Stomach (tissue), 9 donors: ENCODE measurements around the gene NCAPD2. TPM values are rescaled to one million over a fixed set of nuclear protein-coding genes. Genes with fewer than 3 reads are reported as not detected.
A peak's percentile ranks its signal among the peaks of the same experiment; 100 is the strongest.
"Not testable (repeated sequence)": the region's sequence is repeated elsewhere in the genome, so short reads cannot be mapped to it uniquely, and the experiment has no call there.

Experiments used
- DNase-seq, 2 donors: peaks; one replicate each; pipeline versions ENCODE4 v3.0.0 to v3.0.0-alpha.2; 2013 to 2019
- H3K27ac ChIP-seq, 5 donors: fragments of 200-600 bp in 4 of 5; sonication (generic) in 4 of 5; one replicate each; pipeline ENCODE4 v1.5.1; 2013 to 2019; ENCODE audit warnings: mild to moderate bottlenecking in 1 of 5, moderate library complexity in 1 of 5
- H3K27me3 ChIP-seq, 3 donors: fragments of 200-600 bp; sonication (generic); one replicate each; pipeline ENCODE4 v1.5.1; 2017 to 2019; ENCODE audit warnings: mixed run types in 1 of 3
- H3K36me3 ChIP-seq, 4 donors: fragments of 200-600 bp; sonication (generic); 1 replicate in 3 of 4; 2 replicates in 1 of 4; pipeline ENCODE4 v1.5.1; 2016 to 2019
- H3K4me1 ChIP-seq, 4 donors: fragments of 200-600 bp; sonication (generic); one replicate each; pipeline ENCODE4 v1.5.1; 2016 to 2019
- H3K4me3 ChIP-seq, 4 donors: fragments of 200-600 bp; sonication (generic) in 3 of 4; one replicate each; pipeline ENCODE4 v1.5.1; 2016 to 2019; ENCODE audit warnings: mild to moderate bottlenecking in 1 of 4
- H3K9me3 ChIP-seq, 4 donors: fragments of 200-600 bp; sonication (generic); one replicate each; pipeline ENCODE4 v1.5.1; 2016 to 2019
- EP300 ChIP-seq: sonication (generic); formaldehyde crosslinking; IDR thresholded peaks from one replicate; pipeline ENCODE4 v1.6.1; 2017; ENCODE audit warnings: antibody characterized with exemption
- POLR2A ChIP-seq, 4 donors: fragments of 450-650 bp; IDR thresholded peaks; one replicate each; pipeline ENCODE4 v1.6.1; 2016; ENCODE audit warnings: antibody characterized with exemption in 4 of 4, control low read depth in 2 of 4, mild to moderate bottlenecking in 1 of 4, moderate library complexity in 1 of 4
- POLR2AphosphoS5 ChIP-seq, 3 donors: sonication (generic); formaldehyde crosslinking; IDR thresholded peaks; one replicate each; pipeline ENCODE4 v1.6.1; 2016; ENCODE audit warnings: antibody characterized with exemption in 3 of 3
- WGBS, 5 donors: extraction: QIAGEN DNeasy Blood & Tissue Kit in 3 of 5; methylation state at CpG; one replicate each; pipeline versions ENCODE4 v1.1.5 to v1.1.7; 2013 to 2018; 5-methylcytosine and 5-hydroxymethylcytosine counted together
- intact Hi-C: fragments of 100-400 bp; cut with DNase I; formaldehyde crosslinking; loops from one replicate; pipeline ENCODE4 v1.15.1; 2023; ENCODE audit warnings: low total_unique reads
- polyA plus RNA-seq, 3 donors: library from polyadenylated mRNA; stranded (reverse); fragments of 200-250 nt; gene quantifications; one replicate each; pipeline ENCODE4 v1.2.3, GENCODE V29; 2013
- total RNA-seq, 5 donors: library from RNA; depleted of rRNA; stranded (reverse); fragments of >200 nt; gene quantifications; one replicate each; pipeline versions ENCODE4 v1.1.0 to v1.2.3, GENCODE V29; 2014 to 2016
- TF ChIP-seq, protein P1 (sequence below), 7 experiments: fragments of 450-650 bp in 4 of 7; fragments of 200-600 bp in 3 of 7; sonication (generic) in 3 of 7; IDR thresholded peaks; one replicate each; pipeline ENCODE4 v1.5.1; 2016 to 2019; ENCODE audit warnings: antibody characterized with exemption in 7 of 7, control low read depth in 2 of 7, mild to moderate bottlenecking in 1 of 7
- donor health status: healthy with polysubstance abuse.
- donor health status: Bipolar disorder and iron deficiency.
- donor health status: healthy.

The NCAPD2 gene
- total and polyA plus RNA-seq, 8 donors = 8.3 to 105 (median 17.6) TPM

- intact Hi-C loops = loop anchor here (10.0 kb wide), 1 partner anchor 112 kb away; no protein-coding TSS in a partner anchor
- TF ChIP-seq POLR2A (IDR thresholded peaks at IDR 0.05) = no peak
- TF ChIP-seq EP300 = no peak
- no peak for TF ChIP-seq POLR2AphosphoS5 (IDR thresholded peaks at IDR 0.05)
- TF ChIP-seq, protein P1, sequence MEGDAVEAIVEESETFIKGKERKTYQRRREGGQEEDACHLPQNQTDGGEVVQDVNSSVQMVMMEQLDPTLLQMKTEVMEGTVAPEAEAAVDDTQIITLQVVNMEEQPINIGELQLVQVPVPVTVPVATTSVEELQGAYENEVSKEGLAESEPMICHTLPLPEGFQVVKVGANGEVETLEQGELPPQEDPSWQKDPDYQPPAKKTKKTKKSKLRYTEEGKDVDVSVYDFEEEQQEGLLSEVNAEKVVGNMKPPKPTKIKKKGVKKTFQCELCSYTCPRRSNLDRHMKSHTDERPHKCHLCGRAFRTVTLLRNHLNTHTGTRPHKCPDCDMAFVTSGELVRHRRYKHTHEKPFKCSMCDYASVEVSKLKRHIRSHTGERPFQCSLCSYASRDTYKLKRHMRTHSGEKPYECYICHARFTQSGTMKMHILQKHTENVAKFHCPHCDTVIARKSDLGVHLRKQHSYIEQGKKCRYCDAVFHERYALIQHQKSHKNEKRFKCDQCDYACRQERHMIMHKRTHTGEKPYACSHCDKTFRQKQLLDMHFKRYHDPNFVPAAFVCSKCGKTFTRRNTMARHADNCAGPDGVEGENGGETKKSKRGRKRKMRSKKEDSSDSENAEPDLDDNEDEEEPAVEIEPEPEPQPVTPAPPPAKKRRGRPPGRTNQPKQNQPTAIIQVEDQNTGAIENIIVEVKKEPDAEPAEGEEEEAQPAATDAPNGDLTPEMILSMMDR (IDR thresholded peaks at IDR 0.05) = no peak
- Histone ChIP-seq H3K27ac (peak overlapping the region in 4 of 5 donors; percentile 95 to 100 (median 96)), H3K36me3 (peaks cover 30 to 45% (median 34%) of the 10 kb centered on the region in 4 donors), H3K4me1 (peaks cover 63 to 87% (median 72%) of the 10 kb centered on the region in 4 donors), H3K9me3 (no peaks in the 10 kb centered on the region), H3K27me3 (no peaks in the 10 kb centered on the region), H3K4me3 (peak overlapping the region in 2 of 4 donors; percentile 80 to 97)
- peak in 1 of 2 donors; percentile 12 for DNase-seq
- WGBS, 5 donors = 64 to 77% (median 72%) methylated on average over 13 to 19 of the region's 19 CpGs
These were observed 43.1 kb downstream of the NCAPD2 start for GRCh38 chr12:6536894-6537579.

DNA sequence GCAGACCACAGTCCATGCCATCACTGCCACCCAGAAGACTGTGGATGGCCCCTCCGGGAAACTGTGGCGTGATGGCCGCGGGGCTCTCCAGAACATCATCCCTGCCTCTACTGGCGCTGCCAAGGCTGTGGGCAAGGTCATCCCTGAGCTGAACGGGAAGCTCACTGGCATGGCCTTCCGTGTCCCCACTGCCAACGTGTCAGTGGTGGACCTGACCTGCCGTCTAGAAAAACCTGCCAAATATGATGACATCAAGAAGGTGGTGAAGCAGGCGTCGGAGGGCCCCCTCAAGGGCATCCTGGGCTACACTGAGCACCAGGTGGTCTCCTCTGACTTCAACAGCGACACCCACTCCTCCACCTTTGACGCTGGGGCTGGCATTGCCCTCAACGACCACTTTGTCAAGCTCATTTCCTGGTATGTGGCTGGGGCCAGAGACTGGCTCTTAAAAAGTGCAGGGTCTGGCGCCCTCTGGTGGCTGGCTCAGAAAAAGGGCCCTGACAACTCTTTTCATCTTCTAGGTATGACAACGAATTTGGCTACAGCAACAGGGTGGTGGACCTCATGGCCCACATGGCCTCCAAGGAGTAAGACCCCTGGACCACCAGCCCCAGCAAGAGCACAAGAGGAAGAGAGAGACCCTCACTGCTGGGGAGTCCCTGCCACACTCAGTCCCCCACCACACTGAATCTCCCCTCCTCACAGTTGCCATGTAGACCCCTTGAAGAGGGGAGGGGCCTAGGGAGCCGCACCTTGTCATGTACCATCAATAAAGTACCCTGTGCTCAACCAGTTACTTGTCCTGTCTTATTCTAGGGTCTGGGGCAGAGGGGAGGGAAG lies 43.9 kb downstream of the NCAPD2 start:
- Histone ChIP-seq H3K4me1 (peaks cover 56 to 87% (median 68%) of the 10 kb centered on the region in 4 donors), H3K4me3 (peak overlapping the region in 1 of 4 donors; percentile 97), H3K36me3 (peaks cover 30 to 53% (median 36%) of the 10 kb centered on the region in 4 donors), H3K27ac (peak overlapping the region; percentile 52 to 100 (median 74))
- not testable (repeated sequence) for H3K9me3 ChIP-seq, H3K27me3 ChIP-seq
- WGBS, 5 donors = 21 to 34% (median 31%) methylated on average over 12 to 17 of the region's 17 CpGs
- intact Hi-C loops = loop anchor here (10.0 kb wide), 1 partner anchor 113 kb away; no protein-coding TSS in a partner anchor
- peak; percentile 87 to 93 for DNase-seq
- peak in 1 of 3 donors; percentile 67 for TF ChIP-seq POLR2AphosphoS5 (IDR thresholded peaks at IDR 0.05)
- TF ChIP-seq, protein P1 (IDR thresholded peaks at IDR 0.05) = peak in 5 of 7 experiments; percentile 58 to 92 (median 81)

GRCh38 chr12:6538420-6539313 lies 44.8 kb downstream of the NCAPD2 start:
- DNase-seq = peak in 1 of 2 donors; percentile 17
- H3K4me1 ChIP-seq = peaks cover 49 to 79% (median 59%) of the 10 kb centered on the region in 4 donors
- peak overlapping the region in 4 of 5 donors; percentile 57 to 100 (median 89) for H3K27ac ChIP-seq
- intact Hi-C loops = loop anchor here (10.0 kb wide), 1 partner anchor 114 kb away; no protein-coding TSS in a partner anchor
- 62 to 70% (median 67%) methylated on average over 17 to 24 of the region's 24 CpGs for WGBS, 5 donors
- no peaks in the 10 kb centered on the region for H3K9me3 ChIP-seq
- H3K36me3 ChIP-seq = peaks cover 30 to 59% (median 40%) of the 10 kb centered on the region in 4 donors
- no peak for TF ChIP-seq POLR2A (IDR thresholded peaks at IDR 0.05)
- TF ChIP-seq, protein P1 (IDR thresholded peaks at IDR 0.05) = no peak
- TF ChIP-seq EP300 = no peak
- no peak for TF ChIP-seq POLR2AphosphoS5 (IDR thresholded peaks at IDR 0.05)
- H3K4me3 ChIP-seq = no peak overlapping the region
- H3K27me3 ChIP-seq = no peaks in the 10 kb centered on the region
